22Rv1 (cell line): Measurements from ENCODE around the gene KCNS1.

Experiments
- CTCF ChIP-seq: fragments of 450-650 bp; IDR thresholded peaks from 2 replicates; pipeline ENCODE4 v1.5.1; 2017; ENCODE audit warnings: mild to moderate bottlenecking
- ZFX ChIP-seq: fragments of 450-650 bp; IDR thresholded peaks from 2 replicates; pipeline ENCODE4 v1.6.1; 2017; ENCODE audit warnings: antibody characterized with exemption, borderline replicate concordance

DNA sequence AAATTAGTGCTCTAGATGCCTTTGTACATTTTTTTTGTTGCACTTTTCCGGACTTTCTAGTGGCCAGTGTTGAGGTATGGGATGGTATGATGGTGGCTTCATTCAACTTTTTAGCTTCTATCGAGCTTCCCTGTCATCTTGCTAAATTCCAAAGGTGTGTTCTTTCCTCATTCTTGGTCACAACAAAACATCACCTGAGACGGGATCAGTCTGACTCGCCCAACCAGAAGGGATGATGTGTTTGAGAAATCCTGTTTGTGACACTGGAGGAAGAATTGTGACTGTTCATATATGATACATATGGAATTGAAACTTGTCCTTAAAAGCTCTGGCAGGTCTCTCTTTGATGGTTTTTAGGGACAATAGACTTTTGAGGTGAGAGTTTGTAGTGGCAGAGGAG is 33.8 kb downstream of the KCNS1 start:
- TF ChIP-seq CTCF, result no peak
- TF ChIP-seq ZFX, result no peak
